Smooth muscle cell of the coronary artery (primary cell): ENCODE data around the gene IVL. TPM values are rescaled to one million over a fixed set of nuclear protein-coding genes. Genes with fewer than 3 reads are reported as not detected.

Source experiments
- total RNA-seq: library from RNA; depleted of rRNA; stranded (reverse); fragments of >200 nt; gene quantifications from 2 replicates; pipeline ENCODE4 v1.2.3, GENCODE V29; 2014; ENCODE audit warnings: low replicate concordance

The IVL gene, protein sequence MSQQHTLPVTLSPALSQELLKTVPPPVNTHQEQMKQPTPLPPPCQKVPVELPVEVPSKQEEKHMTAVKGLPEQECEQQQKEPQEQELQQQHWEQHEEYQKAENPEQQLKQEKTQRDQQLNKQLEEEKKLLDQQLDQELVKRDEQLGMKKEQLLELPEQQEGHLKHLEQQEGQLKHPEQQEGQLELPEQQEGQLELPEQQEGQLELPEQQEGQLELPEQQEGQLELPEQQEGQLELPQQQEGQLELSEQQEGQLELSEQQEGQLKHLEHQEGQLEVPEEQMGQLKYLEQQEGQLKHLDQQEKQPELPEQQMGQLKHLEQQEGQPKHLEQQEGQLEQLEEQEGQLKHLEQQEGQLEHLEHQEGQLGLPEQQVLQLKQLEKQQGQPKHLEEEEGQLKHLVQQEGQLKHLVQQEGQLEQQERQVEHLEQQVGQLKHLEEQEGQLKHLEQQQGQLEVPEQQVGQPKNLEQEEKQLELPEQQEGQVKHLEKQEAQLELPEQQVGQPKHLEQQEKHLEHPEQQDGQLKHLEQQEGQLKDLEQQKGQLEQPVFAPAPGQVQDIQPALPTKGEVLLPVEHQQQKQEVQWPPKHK
- total RNA-seq = not detected in 2 replicates

DNA sequence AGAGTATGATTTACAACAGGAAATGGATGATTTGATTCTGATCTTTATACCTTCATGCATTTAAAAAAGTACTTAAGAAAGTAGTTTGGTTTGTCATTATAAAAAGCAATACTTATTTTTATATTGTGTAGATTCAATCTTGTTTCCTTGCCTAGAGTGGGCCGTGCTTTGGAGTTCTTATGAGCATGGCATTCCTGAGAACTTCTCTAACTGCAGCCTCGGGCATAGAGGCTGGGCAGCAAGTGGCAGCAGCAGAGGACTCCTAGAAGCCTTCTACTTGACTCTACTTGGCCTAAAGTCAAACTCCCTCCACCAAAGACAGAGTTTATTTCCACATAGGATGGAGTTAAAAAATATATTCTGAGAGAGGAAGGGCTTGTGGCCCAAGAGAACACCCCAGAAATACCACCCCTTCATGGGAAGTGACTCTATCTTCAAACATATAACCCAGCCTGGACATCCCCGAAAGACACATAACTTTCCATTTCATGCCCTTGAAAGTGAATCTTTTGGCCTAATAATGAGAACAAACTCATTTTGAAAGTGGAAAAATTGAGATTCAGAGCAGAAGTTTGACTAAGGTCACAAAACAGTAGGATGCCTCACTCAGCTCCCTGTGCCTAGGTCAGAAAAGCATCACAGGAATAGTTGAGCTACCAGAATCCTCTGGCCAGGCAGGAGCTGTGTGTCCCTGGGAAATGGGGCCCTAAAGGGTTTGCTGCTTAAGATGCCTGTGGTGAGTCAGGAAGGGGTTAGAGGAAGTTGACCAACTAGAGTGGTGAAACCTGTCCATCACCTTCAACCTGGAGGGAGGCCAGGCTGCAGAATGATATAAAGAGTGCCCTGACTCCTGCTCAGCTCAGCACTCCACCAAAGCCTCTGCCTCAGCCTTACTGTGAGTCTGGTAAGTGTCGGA is at the start of gene IVL:
Gene IVL (plus strand): TSS at position 861 of the 916 bp plus-strand sequence. CDS start 1,252 bp downstream, outside the sequence.

GRCh38 chr1:152859696-152860095 is 48.6 kb upstream of the IVL start, which contains the start of gene LCE7A:
LCE7A (plus strand) TSS chr1:152859996; CDS start chr1:152860698, 702 bp downstream.

DNA sequence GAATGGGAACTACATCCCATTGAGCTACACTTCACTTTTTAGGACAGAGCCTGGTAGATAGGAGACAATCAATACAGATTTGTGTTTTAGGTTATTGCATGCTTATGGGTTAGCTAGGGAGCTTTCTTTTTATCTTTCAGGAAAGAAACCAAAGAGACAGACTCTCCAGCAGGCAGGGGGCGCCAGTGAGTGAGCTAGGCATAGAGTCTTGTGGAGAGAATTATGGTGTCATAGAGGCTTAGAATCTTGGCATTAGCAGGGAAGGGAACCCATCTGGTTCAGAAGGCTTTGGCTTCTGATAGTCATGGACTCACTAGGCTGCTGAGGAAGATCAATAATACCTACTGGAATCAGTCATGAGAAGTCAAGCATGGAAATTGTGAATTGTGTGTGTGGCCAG is 30.3 kb upstream of the IVL start, which contains the start of gene SMCP:
Gene SMCP (plus strand): TSS at position 281 of the 400 bp plus-strand sequence. CDS start 6,101 bp downstream, outside the sequence.

DNA sequence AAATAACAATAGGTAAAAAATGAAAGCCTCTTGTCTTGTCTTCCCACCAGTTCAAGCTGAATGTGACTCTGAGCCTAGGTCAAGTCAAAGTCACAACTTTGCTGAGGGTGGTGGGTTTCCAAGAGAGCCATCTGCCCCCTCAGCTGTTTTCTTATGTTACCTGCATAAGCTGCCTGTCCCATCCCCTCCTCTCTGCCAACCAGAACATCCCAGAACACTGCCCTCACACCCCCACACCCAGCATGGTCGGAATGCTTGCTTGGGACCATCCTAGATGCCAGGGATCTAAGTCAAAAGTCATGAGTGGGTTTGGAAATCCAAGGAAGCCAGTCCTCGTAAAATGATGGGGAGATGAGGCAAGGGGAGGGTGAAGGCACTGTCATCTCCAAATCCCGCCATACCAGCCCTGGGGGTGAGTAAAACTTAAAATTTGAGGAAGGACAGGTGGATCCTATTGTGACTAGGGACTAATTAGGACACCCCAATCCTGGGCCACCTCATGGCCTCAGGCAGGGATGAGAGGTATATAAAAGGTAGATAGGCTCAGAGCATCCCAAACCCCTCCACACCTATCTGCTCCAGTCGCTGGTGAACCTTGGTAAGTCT is 38.4 kb downstream of the IVL start, which contains the start of gene SPRR5:
Gene SPRR5 (plus strand): TSS at position 556 of the 606 bp plus-strand sequence. CDS start 1,349 bp downstream, outside the sequence.

Other genes with a start within 250 kb of the IVL start
- gene LCE2D, start 245.2 kb upstream of the IVL start, total RNA-seq = not detected in 2 replicates
- not detected in 2 replicates for gene LCE2C, start 233.3 kb upstream of the IVL start, total RNA-seq
- gene LCE2B, start 222.4 kb upstream of the IVL start, total RNA-seq = not detected in 2 replicates
- gene LCE2A, start 210.2 kb upstream of the IVL start, total RNA-seq = not detected in 2 replicates
- not detected in 2 replicates for gene LCE4A, start 200.4 kb upstream of the IVL start, total RNA-seq
- not detected in 2 replicates for gene KPRP, start 150.5 kb upstream of the IVL start, total RNA-seq
- not detected in 2 replicates for gene LCE1F, start 133.4 kb upstream of the IVL start, total RNA-seq
- not detected in 2 replicates for gene LCE1E, start 122.3 kb upstream of the IVL start, total RNA-seq
- gene LCE1D, start 111.8 kb upstream of the IVL start, total RNA-seq = not detected in 2 replicates
- gene LCE1C, start 101.9 kb upstream of the IVL start, total RNA-seq = not detected in 2 replicates
- not detected in 2 replicates for gene LCE1B, start 96.6 kb upstream of the IVL start, total RNA-seq
- not detected in 2 replicates for gene LCE1A, start 81.1 kb upstream of the IVL start, total RNA-seq
- gene LCE6A, start 65.7 kb upstream of the IVL start, total RNA-seq = not detected in 2 replicates
- not detected in 2 replicates for gene LCE7A, start 48.5 kb upstream of the IVL start, total RNA-seq
- 0.35 TPM in 1 of 2 replicates, not detected in the other for gene SMCP, start 30.2 kb upstream of the IVL start, total RNA-seq
- gene SPRR5, start 38.7 kb downstream of the IVL start, total RNA-seq = not detected in 2 replicates
- gene SPRR4, start 62.1 kb downstream of the IVL start, total RNA-seq = not detected in 2 replicates
- gene SPRR1A, start 75.5 kb downstream of the IVL start, total RNA-seq = not detected in 2 replicates
- not detected in 2 replicates for gene SPRR3, start 93.2 kb downstream of the IVL start, total RNA-seq
- not detected in 2 replicates for gene SPRR1B, start 122.7 kb downstream of the IVL start, total RNA-seq
- gene SPRR2D, start 132.6 kb downstream of the IVL start, total RNA-seq = not detected in 2 replicates
- not detected in 2 replicates for gene SPRR2A, start 149.0 kb downstream of the IVL start, total RNA-seq
- not detected in 2 replicates for gene SPRR2B, start 163.1 kb downstream of the IVL start, total RNA-seq
- gene SPRR2E, start 186.0 kb downstream of the IVL start, total RNA-seq = not detected in 2 replicates
- gene SPRR2F, start 205.0 kb downstream of the IVL start, total RNA-seq = not detected in 2 replicates
- not detected in 2 replicates for gene SPRR2G, start 242.3 kb downstream of the IVL start, total RNA-seq